Upper lobe of left lung (tissue), 6 donors: ENCODE measurements around the gene SERPINB6. TPM values are rescaled to one million over a fixed set of nuclear protein-coding genes. Genes with fewer than 3 reads are reported as not detected.

Source experiments
- ATAC-seq, 2 donors: fragments of 200-7000 bp; cut with Tn5 transposase; one replicate each; pipeline ENCODE4 v1.9.1; 2022; ENCODE audit warnings: mild to moderate bottlenecking in 2 of 2, moderate library complexity in 2 of 2; ENCODE audit not compliant: low FRiP score in 2 of 2
- DNase-seq, 2 donors: peaks; one replicate each; pipeline ENCODE4 v3.0.0-alpha.2; 2019 to 2020
- H3K27ac ChIP-seq, 4 donors: fragments of 200-600 bp; sonication (generic); one replicate each; pipeline ENCODE4 v1.5.1; 2016 to 2019
- H3K27me3 ChIP-seq, 4 donors: fragments of 200-600 bp; sonication (generic); one replicate each; pipeline ENCODE4 v1.5.1; 2017 to 2019
- H3K36me3 ChIP-seq, 4 donors: fragments of 200-600 bp; sonication (generic); one replicate each; pipeline ENCODE4 v1.5.1; 2016 to 2019
- H3K4me1 ChIP-seq, 4 donors: fragments of 200-600 bp; sonication (generic); one replicate each; pipeline ENCODE4 v1.5.1; 2018 to 2019
- H3K4me3 ChIP-seq, 4 donors: fragments of 200-600 bp; sonication (generic); one replicate each; pipeline ENCODE4 v1.5.1; 2017 to 2019; ENCODE audit warnings: mild to moderate bottlenecking in 2 of 4, moderate library complexity in 1 of 4
- H3K9me3 ChIP-seq, 4 donors: fragments of 200-600 bp; sonication (generic); one replicate each; pipeline ENCODE4 v1.5.1; 2018 to 2019
- CTCF ChIP-seq, 6 experiments: fragments of 450-650 bp in 4 of 6; fragments of 200-600 bp in 2 of 6; sonication (generic) in 2 of 6; IDR thresholded peaks; one replicate each; pipeline ENCODE4 v1.5.1; 2016 to 2019; ENCODE audit warnings: antibody characterized with exemption in 6 of 6
- EP300 ChIP-seq, 4 donors: sonication (generic); formaldehyde crosslinking; IDR thresholded peaks; one replicate each; pipeline ENCODE4 v1.5.1; 2017; ENCODE audit warnings: antibody characterized with exemption in 4 of 4, control low read depth in 2 of 4
- POLR2A ChIP-seq, 4 donors: fragments of 450-650 bp; IDR thresholded peaks; one replicate each; pipeline ENCODE4 v1.5.1; 2016 to 2017; ENCODE audit warnings: antibody characterized with exemption in 4 of 4, mild to moderate bottlenecking in 2 of 4
- POLR2AphosphoS5 ChIP-seq, 2 donors: sonication (generic); formaldehyde crosslinking; IDR thresholded peaks; one replicate each; pipeline ENCODE4 v1.5.1; 2017; ENCODE audit warnings: antibody characterized with exemption in 2 of 2
- WGBS, 2 donors: methylation state at CpG; one replicate each; pipeline ENCODE4 v1.1.5; 2017 to 2018; 5-methylcytosine and 5-hydroxymethylcytosine counted together
- total RNA-seq, 6 donors: library from RNA; depleted of rRNA in 4 of 6; stranded (reverse); fragments of >200 nt in 4 of 6; gene quantifications; one replicate each; pipeline versions ENCODE4 v1.1.0 to v1.2.1, GENCODE V29; 2016 to 2021
- donor health status: DM: no; HTN: no; CAD: no; lungs with moderate emphysema.
- donor health status: DM: no; HTN: yes; CAD: no; lungs with severe emphysema.

SERPINB6 gene
- total RNA-seq, 6 donors from 2014 or later, result 133 to 181 (median 150) TPM

- no peak for ATAC-seq
- WGBS, 2 donors, result 85 to 87% methylated on average over 14 of the region's 14 CpGs
- Histone ChIP-seq H3K27ac (no peak overlapping the region), H3K4me3 (no peak overlapping the region), H3K4me1 (peaks cover 0 to 18% (median 9%) of the 10 kb centered on the region in 4 donors), H3K27me3 (no peaks in the 10 kb centered on the region), H3K36me3 (no peaks in the 10 kb centered on the region), H3K9me3 (no peaks in the 10 kb centered on the region)
- TF ChIP-seq CTCF (IDR thresholded peaks at IDR 0.05), result no peak
- TF ChIP-seq POLR2AphosphoS5 (IDR thresholded peaks at IDR 0.05), result no peak
- TF ChIP-seq EP300 (IDR thresholded peaks at IDR 0.05), result no peak
- DNase-seq, result no peak
These were observed 53.4 kb downstream of the SERPINB6 start for GRCh38 chr6:2917801-2918445.

GRCh38 chr6:2917065-2917464, 54.3 kb downstream of the SERPINB6 start:
- Histone ChIP-seq H3K36me3 (no peaks in the 10 kb centered on the region), H3K4me3 (no peak overlapping the region), H3K27ac (no peak overlapping the region), H3K27me3 (no peaks in the 10 kb centered on the region), H3K9me3 (no peaks in the 10 kb centered on the region), H3K4me1 (peaks cover 0 to 18% (median 9%) of the 10 kb centered on the region in 4 donors)
- TF ChIP-seq POLR2A (IDR thresholded peaks at IDR 0.05) (no peak), CTCF (IDR thresholded peaks at IDR 0.05) (peak in 1 of 6 experiments; percentile 31), EP300 (IDR thresholded peaks at IDR 0.05) (no peak), POLR2AphosphoS5 (IDR thresholded peaks at IDR 0.05) (no peak)
- ATAC-seq, result no peak
- no peak for DNase-seq
- WGBS, 2 donors, result 58 to 88% methylated on average over 4 of the region's 4 CpGs

- Histone ChIP-seq H3K36me3 (no peaks in the 10 kb centered on the region), H3K27me3 (no peaks in the 10 kb centered on the region), H3K4me3 (no peak overlapping the region), H3K9me3 (no peaks in the 10 kb centered on the region), H3K27ac (no peak overlapping the region), H3K4me1 (peaks cover 0 to 18% (median 7%) of the 10 kb centered on the region in 4 donors)
- ATAC-seq, result no peak
- TF ChIP-seq CTCF (IDR thresholded peaks at IDR 0.05) (no peak), POLR2AphosphoS5 (IDR thresholded peaks at IDR 0.05) (no peak), EP300 (IDR thresholded peaks at IDR 0.05) (no peak), POLR2A (IDR thresholded peaks at IDR 0.05) (no peak)
- WGBS, 2 donors, result 74 to 89% methylated on average over 3 of the region's 3 CpGs
- no peak for DNase-seq
These were observed 55.0 kb downstream of the SERPINB6 start for GRCh38 chr6:2916158-2916925.

- no peak for ATAC-seq
- Histone ChIP-seq H3K36me3 (no peaks in the 10 kb centered on the region), H3K27me3 (no peaks in the 10 kb centered on the region), H3K9me3 (no peaks in the 10 kb centered on the region), H3K4me1 (peaks cover 0 to 18% (median 7%) of the 10 kb centered on the region in 4 donors), H3K27ac (no peak overlapping the region), H3K4me3 (no peak overlapping the region)
- DNase-seq, result no peak
- WGBS, 2 donors, result 71 to 89% methylated on average over 3 of the region's 3 CpGs
- TF ChIP-seq POLR2A (IDR thresholded peaks at IDR 0.05) (no peak), POLR2AphosphoS5 (IDR thresholded peaks at IDR 0.05) (no peak), EP300 (IDR thresholded peaks at IDR 0.05) (no peak), CTCF (IDR thresholded peaks at IDR 0.05) (no peak)
These were observed 56.2 kb downstream of the SERPINB6 start for GRCh38 chr6:2915150-2915549.
